ENCODE measurements around the gene MICALL2.

DNA sequence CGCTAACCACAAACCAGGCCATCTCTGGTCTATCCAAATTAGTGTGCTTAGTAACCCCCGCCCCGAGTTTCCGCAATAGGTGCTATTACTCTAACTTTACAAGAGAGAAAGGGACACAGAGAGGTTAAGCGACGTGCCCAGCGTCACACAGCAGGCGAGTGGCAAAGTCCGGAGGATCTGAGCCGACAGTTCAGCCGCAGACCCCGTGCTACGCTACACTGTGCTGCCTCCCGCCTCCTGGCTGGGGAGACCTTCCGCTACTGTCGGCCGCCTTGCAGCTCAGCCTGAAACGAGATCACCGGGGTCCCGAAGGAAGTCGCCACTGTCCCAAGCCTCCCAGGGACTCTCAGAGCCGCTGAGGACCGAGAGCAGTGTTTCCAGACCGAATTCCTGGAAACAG lies 44.1 kb upstream of the MICALL2 start:
- TF ChIP-seq, protein P1, sequence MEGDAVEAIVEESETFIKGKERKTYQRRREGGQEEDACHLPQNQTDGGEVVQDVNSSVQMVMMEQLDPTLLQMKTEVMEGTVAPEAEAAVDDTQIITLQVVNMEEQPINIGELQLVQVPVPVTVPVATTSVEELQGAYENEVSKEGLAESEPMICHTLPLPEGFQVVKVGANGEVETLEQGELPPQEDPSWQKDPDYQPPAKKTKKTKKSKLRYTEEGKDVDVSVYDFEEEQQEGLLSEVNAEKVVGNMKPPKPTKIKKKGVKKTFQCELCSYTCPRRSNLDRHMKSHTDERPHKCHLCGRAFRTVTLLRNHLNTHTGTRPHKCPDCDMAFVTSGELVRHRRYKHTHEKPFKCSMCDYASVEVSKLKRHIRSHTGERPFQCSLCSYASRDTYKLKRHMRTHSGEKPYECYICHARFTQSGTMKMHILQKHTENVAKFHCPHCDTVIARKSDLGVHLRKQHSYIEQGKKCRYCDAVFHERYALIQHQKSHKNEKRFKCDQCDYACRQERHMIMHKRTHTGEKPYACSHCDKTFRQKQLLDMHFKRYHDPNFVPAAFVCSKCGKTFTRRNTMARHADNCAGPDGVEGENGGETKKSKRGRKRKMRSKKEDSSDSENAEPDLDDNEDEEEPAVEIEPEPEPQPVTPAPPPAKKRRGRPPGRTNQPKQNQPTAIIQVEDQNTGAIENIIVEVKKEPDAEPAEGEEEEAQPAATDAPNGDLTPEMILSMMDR (IDR thresholded peaks at IDR 0.05; ENCODE audit: low read depth, low read length, poor library complexity, severe bottlenecking): no peak
- TF ChIP-seq EZH2phosphoT487 (IDR thresholded peaks at IDR 0.05; ENCODE audit: borderline replicate concordance, low read length): no peak
